Activated T-cell treated with anti-CD3 and anti-CD28 coated beads, Interleukin-2, amount 50 U/mL, for 48 hours (primary cell): ENCODE results near the gene PER3.

Experiments
- DNase-seq, 2 experiments: peaks; one replicate each; pipeline ENCODE4 v3.0.0-alpha.2; 2020

The PER3 gene

DNA sequence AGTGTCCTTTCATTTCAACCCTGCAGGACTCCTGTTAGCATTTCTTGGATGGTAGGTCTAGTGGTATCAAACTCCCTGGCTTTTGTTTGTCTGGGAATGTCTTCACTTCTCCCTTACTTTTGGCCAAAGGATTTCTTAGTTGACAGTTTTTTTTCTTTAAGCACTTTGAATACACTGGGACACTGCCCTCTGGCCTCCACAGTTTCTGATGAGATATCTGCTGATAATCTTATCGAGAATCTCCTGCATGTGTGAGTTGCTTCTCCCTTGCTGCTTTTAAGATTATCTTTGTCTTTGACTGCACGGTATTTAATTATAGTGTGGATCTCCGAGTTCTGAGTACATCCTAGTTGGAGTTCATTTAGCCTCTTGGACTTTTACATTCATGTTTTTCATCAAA, 55.4 kb downstream of the PER3 start:
- no peak for DNase-seq

DNA sequence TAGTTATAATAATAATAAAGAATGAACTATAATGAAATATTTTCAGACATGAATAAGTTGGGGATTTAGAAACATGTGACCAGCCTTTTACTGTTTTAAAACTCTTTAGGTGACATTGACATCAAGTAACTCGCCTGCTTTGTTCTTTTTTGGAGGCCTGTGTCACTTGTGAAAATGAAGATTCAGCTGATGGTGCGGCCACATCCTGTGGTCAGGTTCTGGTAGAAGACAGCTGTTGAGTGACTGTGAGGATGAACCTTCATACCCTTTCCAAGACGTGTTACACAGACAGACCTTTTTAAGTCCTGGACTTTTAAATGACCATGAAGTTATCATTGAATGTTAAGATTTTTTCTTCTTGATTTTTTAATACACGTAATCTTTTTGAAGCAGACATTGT, 58.4 kb downstream of the PER3 start:
- DNase-seq = peak in 1 of 2 experiments; percentile 21

- DNase-seq = no peak
These were observed 61.7 kb downstream of the PER3 start for GRCh38 chr1:7845761-7846160.

GRCh38 chr1:7846656-7847055, 62.6 kb downstream of the PER3 start:
- DNase-seq = no peak

GRCh38 chr1:7847599-7847998, 63.5 kb downstream of the PER3 start:
- DNase-seq = no peak

DNA sequence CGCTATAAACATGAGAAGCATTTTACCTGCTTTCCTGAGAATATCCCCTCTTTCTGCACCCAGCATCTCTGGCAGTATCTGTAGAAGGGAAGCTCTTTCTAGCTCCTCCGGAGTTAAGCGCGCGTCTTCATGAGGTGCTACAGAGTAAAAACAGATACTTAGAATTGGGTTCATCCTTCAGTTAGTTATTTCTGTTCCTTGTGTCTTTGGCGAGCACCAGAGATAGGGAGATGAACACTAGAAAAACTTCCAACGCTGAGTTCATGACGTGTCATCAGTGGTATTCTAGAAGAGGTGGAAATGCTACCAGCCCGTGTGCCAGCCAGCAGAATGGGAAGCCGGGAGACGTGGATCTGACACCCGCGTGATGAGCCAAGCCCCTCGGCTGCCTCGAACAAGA, 66.7 kb downstream of the PER3 start:
- DNase-seq = no peak

DNA sequence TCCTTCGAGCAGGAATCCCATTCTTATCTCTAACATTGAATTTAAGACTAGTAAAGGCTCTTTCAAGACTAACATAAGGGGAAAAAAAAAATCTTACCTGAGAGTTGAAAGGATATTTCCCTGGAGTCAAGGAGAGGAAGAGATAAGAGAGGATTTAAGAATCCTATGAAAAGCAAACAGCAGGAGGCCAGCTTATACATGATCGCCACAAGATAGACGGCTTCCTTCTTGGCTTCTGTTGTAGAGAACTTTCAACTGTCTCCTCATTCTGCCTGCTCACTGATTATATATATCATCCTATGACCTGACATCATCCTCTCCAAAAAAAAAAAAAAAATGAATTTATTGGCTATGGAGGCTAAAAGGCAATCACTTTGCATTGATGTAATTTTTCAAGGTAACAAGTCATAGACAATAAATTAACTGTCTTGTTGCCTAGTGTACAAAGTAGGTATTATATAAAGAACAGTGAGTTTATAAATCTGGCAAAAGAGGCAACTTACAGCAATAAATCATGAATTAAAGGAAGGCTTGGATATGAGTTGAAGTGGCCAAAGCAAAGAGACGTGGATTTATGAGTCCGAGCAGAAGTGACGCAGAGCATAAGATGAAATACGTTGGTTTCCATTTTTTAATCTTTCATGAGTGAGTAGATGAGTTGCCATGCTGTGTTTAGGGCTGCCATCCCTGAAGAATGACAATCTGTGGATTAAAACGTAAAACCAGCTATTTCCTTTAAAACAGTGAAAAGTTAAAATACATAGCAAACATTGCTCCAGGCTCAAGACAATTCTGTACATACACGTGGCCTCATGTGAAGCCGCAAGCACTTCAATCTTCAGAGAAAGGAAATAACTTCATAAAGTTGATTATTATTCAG, 69.0 kb downstream of the PER3 start, which contains the start of gene UTS2:
Gene UTS2, minus strand, starts transcription at position 262 of the 880 bp plus-strand sequence. Its CDS starts 62 bp downstream, at position 200.
- DNase-seq = no peak

- no peak for DNase-seq
These were observed 69.6 kb downstream of the PER3 start for GRCh38 chr1:7853684-7854026.

DNA sequence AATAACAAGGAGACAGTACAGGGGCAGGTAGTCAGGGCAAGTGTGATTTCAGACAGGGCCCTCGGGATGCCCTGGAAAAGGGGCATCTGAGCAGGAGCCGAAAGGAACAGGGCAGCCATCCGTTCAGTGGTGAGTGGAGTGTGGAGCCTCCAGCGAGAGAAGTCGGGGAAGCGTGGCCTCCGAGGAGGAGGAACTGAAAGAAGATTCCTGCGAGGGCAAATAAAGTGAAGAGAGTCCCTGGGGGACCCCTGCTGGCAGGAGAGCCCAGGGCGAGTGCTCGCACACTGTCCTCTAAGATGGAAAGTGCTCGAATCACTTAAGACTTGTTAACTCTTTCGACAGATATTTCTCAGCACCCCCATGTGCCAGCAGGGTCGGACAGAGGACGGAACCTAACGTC, 72.3 kb downstream of the PER3 start:
- no peak for DNase-seq

- DNase-seq = no peak
These were observed 72.9 kb downstream of the PER3 start for GRCh38 chr1:7857000-7857399.

DNA sequence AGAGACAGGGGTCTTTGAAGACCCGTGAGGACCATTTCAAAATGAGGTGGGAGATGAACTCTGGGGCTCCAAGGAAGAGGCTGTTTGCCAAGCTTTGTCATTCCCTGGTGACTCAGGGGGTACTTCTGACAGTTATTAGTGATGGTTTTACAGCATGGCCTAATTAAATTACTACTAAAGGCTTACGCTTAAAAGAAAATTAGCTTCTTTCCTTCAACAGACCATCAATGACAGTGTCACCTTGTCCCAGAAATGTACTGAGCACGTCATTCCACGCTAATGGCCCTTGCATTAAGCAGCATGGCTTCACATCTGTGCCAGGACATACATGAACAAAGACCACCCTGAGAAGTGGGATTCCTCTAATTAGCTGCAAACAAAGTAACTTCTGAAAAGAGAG, 73.9 kb downstream of the PER3 start:
- DNase-seq = no peak

DNA sequence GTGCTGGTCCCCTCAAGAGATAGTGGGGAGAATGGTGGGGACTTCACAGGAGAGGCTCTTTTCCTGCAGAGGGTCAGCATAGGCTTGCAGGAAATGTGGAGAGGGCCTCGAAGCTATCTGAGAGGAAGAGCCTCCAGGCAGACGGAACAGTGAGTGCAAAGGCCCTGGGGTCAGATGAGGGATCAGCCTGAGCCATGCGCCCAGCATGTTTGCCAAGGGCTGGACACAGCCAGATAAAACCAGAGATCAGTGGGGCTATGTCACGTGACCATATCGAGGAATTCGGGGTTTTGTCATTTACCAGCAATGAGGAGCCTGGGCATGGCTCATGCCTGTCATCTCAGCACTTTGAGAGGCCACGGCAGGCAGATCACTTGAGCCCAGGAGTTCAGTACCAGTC, 75.3 kb downstream of the PER3 start:
- no peak for DNase-seq

- no peak for DNase-seq
These were observed 76.0 kb downstream of the PER3 start for GRCh38 chr1:7860130-7860529.

DNA sequence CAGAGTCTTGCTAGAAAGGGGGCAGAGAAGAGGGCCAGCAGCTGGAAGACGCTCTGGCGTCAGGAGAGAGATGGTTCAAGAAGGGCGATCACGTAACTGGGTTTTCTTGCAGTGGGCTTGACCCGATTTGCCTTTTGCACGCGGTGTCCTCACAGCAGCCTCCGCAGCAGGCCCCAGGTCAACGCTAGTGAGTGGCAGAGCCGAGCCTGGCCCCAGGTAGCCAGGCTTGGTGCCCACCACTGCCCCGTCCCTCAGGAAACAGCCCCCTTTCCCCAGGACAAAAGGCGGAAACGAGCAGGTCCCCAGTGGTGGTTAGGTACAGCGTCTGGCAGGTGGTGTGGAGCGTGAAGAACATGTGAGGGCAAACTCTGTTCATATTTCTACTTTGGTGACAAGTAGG, 77.4 kb downstream of the PER3 start:
- no peak for DNase-seq

DNA sequence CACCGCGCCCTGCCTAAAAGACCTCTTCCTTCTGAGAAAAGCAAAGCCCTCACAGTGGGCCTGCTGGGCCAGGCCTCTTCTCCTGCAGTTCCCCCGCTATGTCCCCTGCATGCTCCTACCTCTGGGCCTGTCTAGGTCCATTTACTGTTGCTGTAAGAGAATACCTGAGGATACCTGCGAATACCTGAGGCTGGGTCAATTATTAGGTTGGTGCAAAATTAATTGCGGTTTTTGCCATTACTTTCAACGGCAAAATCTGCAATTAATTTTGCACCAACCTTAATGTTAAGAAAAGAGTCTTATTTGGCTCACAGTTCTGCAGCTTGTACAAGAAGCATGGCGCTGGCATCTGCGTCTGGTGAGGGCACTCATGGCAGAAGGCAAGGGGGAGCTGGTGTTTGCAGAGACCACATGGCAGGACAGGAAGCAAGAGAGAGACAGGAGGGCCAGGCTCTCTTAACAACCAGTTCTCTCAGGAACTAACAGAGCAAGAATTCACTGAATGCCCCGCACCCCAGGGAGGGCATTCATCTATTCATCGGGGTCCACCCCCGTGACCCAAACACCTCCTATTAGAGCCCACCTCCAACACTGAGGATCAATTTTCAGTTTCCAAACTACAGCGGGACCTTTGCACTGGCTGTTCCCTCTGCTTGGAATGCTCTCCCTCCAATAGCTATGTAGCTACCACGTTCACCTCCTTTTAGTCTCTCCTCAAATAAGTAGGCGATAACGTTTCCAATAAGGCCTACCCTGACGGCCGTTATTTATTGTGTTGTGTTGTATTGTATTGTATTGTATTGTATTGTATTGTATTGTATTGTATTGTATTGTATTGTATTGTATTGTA, 78.3 kb downstream of the PER3 start:
- DNase-seq = no peak

DNA sequence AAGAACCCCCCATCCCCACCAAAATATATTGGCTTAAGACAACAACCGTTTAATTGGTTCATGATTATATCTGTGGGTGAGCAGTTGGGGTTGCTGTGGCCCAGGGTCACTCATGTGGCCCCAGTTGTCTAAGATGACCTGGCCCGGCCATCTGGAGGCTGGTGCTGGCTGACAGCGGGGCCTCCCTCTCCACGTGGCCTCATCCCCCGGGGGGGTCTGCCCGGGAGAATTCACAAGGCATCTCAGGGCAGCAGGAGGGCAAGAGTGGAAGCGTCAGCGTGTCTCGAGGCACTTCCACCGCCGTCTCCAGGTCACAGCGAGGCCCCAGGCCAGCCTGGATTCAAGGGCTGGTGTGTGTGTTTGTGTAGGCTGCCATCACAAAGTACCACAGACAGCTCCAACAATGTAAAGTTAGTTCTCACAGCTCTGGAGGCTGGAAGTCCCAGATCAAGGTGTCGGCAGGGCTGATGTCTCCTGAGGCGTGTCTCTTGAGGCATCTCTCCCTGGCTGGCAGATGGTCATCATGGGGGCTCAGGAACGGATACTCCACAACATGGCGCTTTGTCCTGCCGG, 79.8 kb downstream of the PER3 start:
- DNase-seq = no peak

DNA sequence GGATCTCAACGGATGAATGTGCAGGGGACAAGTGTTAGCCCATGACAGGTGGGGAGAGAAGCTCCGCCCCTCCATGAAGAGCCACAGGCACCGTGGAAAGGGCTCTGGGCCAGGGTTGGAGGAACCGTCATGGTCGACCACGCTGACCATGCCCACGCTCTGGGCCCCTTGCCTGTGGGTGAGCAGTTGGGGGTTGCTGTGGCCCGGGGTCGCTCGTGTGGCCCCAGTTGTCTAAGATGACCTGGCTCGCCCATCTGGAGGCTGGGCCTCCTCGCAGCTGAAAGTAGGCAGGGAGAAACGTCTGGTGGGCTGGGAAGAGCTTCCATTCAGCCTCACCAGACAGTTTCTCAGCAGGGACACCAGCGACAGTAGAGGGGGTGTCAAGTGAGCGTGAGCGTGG, 81.9 kb downstream of the PER3 start:
- no peak for DNase-seq

GRCh38 chr1:7868070-7868780, 84.1 kb downstream of the PER3 start:
- no peak for DNase-seq

DNA sequence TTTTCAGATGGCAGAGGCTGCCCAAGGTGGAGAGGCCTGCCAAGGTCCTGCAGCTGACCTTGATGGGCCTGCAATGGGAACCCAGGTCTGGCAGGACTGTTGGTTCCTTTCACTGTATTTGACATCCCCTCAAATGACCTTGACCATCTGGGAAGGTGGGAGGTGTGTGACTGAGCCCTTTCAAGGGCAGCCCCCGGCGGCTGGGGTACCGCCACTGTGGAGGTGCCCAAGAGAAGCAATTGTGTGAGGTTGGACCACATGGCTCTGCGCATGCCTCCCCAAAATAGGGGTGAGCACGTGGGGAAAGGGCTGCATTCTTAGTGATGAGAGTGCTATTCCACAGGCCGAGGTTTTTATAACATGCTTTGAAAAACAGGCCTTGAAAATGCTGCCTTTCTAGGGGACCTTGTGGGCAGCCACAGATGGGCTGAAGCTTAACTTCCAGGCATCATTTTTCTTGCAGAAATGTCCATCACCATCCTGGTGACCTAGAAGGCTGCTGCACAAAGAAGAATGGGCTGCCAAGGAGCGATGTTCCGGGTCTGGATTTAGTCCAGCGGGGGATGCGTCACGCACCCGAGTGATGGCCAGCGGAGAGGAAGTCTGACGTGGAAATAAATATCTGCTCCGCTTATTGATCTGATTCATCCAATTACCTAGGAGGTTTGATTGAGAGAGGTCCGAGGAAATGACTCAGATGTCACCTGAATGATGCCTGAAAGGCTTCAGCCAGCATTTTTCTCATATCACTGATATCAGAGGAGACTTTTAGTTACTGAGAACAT, 85.2 kb downstream of the PER3 start:
- DNase-seq = no peak

DNA sequence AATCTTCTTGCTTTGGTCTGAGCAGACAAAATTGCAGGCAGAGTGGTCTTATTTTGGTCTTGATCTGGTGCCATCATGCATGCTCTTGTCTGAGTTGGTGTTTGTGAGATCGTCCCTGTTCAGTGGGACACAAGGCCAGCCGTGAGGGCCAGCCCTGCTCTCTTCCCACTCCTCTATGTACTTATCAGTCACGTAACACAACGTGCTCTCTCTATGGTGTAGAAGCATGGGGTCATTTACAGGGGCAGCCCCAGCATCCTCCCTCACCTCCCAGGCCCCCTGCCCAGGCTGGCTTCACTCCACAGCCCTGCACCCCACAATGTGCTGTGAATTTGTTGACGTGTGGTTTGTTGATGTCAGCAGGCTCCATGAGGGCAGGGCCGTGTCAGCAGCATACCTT, 87.0 kb downstream of the PER3 start:
- no peak for DNase-seq

GRCh38 chr1:7873801-7874795, 90.0 kb downstream of the PER3 start:
- DNase-seq = no peak
